Mononuclear cell (primary cell): ENCODE measurements around the gene ERBB3. TPM values are rescaled to one million over a fixed set of nuclear protein-coding genes. Genes with fewer than 3 reads are reported as not detected.
"Not testable (repeated sequence)": the region's sequence is repeated elsewhere in the genome, so short reads cannot be mapped to it uniquely, and the experiment has no call there.

Experiments
- H3K27me3 ChIP-seq: 2 replicates; pipeline ENCODE4 v1.6.0; 2011; ENCODE audit warnings: low read length, control low read depth; ENCODE audit not compliant: insufficient read depth
- H3K4me1 ChIP-seq: 2 replicates; pipeline ENCODE4 v1.5.1; 2011; ENCODE audit warnings: mild to moderate bottlenecking, low read length, control low read depth; ENCODE audit not compliant: insufficient read depth
- H3K4me3 ChIP-seq: 2 replicates; pipeline ENCODE4 v1.5.1; 2011; ENCODE audit warnings: mild to moderate bottlenecking, low read length, moderate library complexity
- H3K9me3 ChIP-seq: 2 replicates; pipeline ENCODE4 v1.5.1; 2011; ENCODE audit warnings: low read depth, mild to moderate bottlenecking, control low read depth, low read length
- total RNA-seq: library from RNA; depleted of rRNA; stranded (reverse); fragments of >200 nt; gene quantifications from one replicate; pipeline ENCODE4 v1.2.3, GENCODE V29; 2012

The ERBB3 gene
- 1.4 TPM for total RNA-seq

DNA sequence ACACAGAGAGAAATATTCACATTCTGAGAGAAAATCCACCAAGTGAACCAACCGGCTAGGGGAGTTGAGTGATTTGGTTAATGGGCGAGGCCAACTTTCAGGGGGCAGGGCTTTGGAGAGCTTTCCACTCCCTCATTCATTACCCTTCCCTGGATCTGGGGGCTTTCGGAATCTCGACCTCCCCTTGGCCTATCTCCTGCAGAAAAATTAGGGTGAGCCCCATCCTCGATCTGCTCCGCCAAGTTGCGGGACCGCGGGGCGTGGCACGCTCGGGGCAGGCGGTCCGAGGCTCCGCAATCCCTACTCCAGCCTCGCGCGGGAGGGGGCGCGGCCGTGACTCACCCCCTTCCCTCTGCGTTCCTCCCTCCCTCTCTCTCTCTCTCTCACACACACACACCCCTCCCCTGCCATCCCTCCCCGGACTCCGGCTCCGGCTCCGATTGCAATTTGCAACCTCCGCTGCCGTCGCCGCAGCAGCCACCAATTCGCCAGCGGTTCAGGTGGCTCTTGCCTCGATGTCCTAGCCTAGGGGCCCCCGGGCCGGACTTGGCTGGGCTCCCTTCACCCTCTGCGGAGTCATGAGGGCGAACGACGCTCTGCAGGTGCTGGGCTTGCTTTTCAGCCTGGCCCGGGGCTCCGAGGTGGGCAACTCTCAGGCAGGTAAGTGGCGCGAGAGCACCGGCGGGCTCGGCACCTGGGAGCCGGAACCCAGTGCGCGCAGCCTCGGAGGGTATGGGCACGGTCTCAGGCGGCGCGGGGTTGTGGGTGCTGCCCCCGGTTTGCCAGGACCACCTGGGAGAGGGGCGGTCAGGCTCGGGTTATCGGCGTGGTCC is at the start of gene ERBB3:
ERBB3 (plus strand) TSS at position 443 of the 833 bp plus-strand sequence; CDS start at position 579, 136 bp downstream.
- Histone ChIP-seq H3K9me3 (no peaks in the 10 kb centered on the region), H3K4me3 (peak within 1 kb of the TSS; percentile 45), H3K4me1 (peaks cover 21% of the 10 kb centered on the region), H3K27me3 (peaks cover 21% of the 10 kb centered on the region)

DNA sequence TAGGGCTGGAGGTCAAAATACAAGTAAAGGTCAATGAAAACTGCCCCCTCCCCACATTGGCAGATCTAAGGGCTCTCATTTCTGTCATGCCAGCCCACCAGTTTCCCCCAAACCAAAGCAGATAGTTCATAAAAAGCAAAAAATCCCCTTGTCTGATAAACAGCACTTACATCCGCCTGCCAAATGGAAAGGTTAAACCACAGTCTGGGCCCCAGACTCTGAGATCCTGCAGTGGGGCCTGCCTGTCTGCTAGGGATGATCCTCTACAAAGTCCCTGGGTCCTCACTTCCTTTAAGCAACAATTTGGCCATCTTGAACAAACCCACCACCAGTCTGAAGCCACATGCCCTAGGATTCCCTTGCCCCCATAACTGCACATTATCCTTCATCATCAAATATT is 48.0 kb upstream of the ERBB3 start:
- peaks cover 8% of the 10 kb centered on the region for H3K4me1 ChIP-seq
- no peaks in the 10 kb centered on the region for H3K27me3 ChIP-seq
- H3K9me3 ChIP-seq: no peaks in the 10 kb centered on the region
- H3K4me3 ChIP-seq: no peak overlapping the region

DNA sequence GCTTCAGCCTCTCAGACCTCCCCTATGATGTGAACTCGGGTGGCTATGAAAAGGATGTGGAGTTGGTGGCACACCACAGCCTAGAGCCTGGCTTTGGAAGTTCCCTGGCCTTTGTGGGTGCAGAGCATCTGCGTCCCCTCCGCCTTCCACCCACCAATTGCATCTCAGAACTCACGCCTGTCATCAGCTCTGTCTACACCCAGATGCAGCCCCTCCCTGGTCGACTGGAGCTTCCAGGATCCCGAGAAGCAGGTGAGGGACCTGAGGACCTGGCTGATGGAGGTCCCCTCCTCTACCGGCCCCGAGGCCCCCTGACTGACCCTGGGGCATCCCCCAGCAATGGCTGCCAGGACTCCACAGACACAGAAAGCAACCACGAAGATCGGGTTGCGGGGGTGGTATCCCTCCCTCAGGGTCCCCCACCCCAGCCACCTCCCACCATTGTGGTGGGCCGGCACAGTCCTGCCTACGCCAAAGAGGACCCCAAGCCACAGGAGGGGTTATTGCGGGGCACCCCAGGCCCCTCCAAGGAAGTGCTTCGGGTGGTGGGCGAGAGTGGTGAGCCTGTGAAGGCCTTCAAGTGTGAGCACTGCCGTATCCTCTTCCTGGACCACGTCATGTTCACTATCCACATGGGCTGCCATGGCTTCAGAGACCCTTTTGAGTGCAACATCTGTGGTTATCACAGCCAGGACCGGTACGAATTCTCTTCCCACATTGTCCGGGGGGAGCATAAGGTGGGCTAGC is 45.2 kb upstream of the ERBB3 start:
- H3K4me3 ChIP-seq: no peak overlapping the region
- H3K9me3 ChIP-seq: no peaks in the 10 kb centered on the region
- H3K4me1 ChIP-seq: peaks cover 8% of the 10 kb centered on the region
- no peaks in the 10 kb centered on the region for H3K27me3 ChIP-seq

DNA sequence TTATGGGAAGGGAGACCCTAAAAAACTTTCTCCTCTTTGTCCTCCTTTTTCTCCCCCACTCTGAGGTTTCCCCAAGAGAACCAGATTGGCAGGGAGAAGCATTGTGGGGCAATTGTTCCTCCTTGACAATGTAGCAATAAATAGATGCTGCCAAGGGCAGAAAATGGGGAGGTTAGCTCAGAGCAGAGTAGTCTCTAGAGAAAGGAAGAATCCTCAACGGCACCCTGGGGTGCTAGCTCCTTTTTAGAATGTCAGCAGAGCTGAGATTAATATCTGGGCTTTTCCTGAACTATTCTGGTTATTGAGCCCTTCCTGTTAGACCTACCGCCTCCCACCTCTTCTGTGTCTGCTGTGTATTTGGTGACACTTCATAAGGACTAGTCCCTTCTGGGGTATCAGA is 42.8 kb upstream of the ERBB3 start:
- Histone ChIP-seq H3K9me3 (no peaks in the 10 kb centered on the region), H3K4me3 (no peak overlapping the region), H3K27me3 (no peaks in the 10 kb centered on the region), H3K4me1 (peaks cover 11% of the 10 kb centered on the region)

DNA sequence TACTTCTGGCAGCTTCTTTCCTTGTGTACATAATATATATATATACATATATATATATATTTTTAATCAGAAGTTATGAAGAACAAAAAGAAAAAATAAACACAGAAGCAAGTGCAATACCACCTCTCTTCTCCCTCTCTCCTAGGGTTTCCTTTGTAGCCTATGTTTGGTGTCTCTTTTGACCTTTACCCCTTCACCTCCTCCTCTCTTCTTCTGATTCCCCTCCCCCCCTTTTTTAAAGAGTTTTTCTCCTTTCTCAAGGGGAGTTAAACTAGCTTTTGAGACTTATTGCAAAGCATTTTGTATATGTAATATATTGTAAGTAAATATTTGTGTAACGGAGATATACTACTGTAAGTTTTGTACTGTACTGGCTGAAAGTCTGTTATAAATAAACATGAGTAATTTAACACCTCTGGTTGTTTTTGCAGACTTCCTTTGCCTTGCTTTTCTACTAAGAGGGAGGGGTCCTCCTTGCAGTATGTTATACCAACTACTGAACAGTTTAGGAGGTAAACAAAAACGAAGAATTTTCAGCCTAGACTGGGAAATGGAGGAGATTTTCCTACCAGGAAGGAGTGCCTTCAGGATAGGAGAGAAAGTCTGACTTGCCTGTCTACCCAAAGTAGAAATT is 41.8 kb upstream of the ERBB3 start:
- Histone ChIP-seq H3K27me3 (no peaks in the 10 kb centered on the region), H3K4me1 (peaks cover 16% of the 10 kb centered on the region), H3K9me3 (no peaks in the 10 kb centered on the region), H3K4me3 (no peak overlapping the region)

DNA sequence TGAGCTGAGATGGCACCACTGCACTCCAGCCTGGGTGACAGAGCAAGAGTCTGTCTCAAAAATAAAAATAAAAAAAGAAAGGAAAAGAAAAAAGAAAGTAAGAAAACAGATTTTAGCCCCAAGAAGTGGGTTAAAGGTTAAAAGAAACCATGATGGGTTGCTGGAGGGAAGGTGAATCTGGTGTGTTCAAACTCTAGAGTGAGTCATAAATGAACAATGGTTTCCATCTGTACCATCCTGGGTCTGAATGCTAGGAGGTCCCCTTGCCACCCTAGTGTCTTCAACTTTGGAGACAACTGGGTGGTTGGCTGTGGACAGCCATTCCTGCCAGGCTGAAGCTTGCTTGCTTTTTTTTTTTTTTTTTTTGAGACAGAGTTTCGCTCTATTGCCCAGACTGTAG is 39.8 kb upstream of the ERBB3 start:
- Histone ChIP-seq H3K27me3 (no peaks in the 10 kb centered on the region), H3K4me3 (no peak overlapping the region), H3K9me3 (no peaks in the 10 kb centered on the region), H3K4me1 (peaks cover 21% of the 10 kb centered on the region)

DNA sequence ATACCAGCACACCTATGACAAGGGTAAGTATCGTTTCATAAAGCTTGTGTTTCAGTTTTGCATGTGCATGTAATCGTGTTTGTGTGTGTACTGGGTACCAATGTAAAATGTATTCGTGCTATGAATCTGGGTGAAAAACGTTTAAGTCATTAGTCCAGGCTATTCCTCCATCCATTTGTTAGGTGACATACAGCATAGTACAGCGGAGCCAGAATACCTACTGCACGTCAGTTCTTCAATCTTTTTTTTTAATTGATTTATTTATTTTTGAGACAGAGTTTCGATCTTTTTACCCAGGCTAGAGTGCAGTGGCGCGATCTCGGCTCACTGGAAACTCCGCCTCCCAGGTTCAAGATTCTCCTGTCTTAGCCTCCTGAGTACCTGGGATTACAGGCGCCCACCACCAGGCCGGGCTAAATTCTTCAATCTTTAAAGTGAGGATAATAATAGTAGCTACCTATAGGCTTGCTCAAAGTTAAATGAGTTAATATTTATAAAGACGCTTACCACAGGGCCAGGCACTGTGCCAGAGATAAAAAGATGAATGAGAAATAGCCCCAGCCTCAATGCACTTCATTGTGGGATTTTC is 38.9 kb upstream of the ERBB3 start:
- H3K4me3 ChIP-seq: peak overlapping the region; percentile 66
- H3K27me3 ChIP-seq: no peaks in the 10 kb centered on the region
- H3K9me3 ChIP-seq: no peaks in the 10 kb centered on the region
- H3K4me1 ChIP-seq: peaks cover 21% of the 10 kb centered on the region

DNA sequence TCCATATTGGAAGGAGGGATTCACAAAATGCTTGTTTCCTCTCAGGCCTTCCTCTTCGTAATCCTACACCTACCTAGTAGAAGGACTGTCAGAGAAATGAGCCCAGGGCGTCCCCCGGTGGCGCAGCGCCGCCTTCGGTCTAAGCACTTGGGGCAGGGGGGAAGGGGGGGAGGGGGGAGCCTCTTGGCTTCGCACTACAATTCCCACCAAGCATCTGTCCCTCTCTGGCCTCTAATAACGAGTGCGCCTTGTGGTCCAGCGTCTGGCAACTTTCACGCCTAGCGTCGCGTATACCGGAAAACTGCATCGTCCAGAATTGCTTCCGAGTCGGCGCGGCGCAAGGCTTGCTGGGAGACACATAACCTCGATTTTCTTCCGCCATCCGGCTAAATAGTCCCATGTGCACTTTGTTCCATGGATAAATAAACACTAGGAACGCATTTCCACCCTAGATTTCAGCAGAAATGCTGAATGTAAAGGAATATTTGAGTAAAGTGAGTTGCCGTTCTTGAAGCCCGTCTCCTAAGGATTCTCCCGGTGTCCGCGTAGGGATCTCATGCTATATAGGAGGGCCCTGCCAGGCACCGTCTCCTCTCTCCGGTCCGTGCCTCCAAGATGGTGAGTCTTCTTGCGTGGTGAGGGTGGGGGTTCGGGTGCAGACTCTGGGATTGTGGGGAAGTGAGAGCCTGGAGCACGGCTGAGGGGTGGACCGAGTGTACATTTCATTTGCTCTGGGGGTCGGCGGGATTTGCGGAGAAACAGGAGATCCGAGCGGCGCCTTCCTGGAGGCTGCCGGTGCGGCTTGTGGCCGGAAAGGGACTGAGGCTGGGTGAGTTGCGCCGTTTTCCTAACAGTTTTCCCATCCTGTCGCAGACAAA is 38.2 kb upstream of the ERBB3 start, which contains the start of gene RPS26:
RPS26 (plus strand) TSS at position 367 of the 878 bp plus-strand sequence; CDS start at position 616, 249 bp downstream.
- Histone ChIP-seq H3K4me1 (peaks cover 21% of the 10 kb centered on the region), H3K4me3 (peak within 1 kb of the TSS; percentile 66), H3K27me3 (no peaks in the 10 kb centered on the region), H3K9me3 (no peaks in the 10 kb centered on the region)

DNA sequence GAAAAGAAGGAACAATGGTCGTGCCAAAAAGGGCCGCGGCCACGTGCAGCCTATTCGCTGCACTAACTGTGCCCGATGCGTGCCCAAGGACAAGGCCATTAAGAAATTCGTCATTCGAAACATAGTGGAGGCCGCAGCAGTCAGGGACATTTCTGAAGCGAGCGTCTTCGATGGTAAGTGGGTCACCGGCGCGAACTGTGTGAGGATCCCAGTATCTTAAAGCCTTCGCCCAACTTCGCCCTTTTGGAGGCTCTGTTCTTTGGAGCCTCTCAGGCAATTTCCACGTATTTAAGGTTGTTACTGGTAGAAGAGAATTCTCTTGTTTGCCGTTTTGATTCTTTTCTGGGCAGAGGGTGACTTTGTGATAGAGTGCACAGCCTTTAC is 37.5 kb upstream of the ERBB3 start:
- H3K4me1 ChIP-seq: peaks cover 21% of the 10 kb centered on the region
- H3K9me3 ChIP-seq, H3K27me3 ChIP-seq: not testable (repeated sequence)
- H3K4me3 ChIP-seq: peak overlapping the region; percentile 66

DNA sequence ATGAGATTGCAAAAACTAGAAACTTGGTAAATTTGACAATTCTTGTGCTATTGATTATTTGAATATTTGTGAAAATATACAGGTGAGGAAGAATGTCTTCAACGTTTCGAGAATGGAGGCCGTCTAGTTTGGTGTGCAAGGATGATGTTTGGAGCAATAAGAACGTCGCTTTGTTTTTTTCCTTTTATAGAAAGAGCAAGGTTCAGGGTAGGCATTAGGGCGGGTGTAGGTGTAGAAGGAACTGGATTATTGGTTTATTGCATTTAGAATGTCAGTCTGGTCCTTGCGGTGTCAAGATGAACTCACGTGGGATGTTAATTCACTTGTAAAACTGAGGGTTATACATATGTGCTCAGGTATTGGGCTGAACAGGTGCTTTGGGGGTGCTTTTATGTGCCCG is 37.1 kb upstream of the ERBB3 start:
- no peaks in the 10 kb centered on the region for H3K27me3 ChIP-seq
- no peaks in the 10 kb centered on the region for H3K9me3 ChIP-seq
- peaks cover 21% of the 10 kb centered on the region for H3K4me1 ChIP-seq
- H3K4me3 ChIP-seq: peak overlapping the region; percentile 66

DNA sequence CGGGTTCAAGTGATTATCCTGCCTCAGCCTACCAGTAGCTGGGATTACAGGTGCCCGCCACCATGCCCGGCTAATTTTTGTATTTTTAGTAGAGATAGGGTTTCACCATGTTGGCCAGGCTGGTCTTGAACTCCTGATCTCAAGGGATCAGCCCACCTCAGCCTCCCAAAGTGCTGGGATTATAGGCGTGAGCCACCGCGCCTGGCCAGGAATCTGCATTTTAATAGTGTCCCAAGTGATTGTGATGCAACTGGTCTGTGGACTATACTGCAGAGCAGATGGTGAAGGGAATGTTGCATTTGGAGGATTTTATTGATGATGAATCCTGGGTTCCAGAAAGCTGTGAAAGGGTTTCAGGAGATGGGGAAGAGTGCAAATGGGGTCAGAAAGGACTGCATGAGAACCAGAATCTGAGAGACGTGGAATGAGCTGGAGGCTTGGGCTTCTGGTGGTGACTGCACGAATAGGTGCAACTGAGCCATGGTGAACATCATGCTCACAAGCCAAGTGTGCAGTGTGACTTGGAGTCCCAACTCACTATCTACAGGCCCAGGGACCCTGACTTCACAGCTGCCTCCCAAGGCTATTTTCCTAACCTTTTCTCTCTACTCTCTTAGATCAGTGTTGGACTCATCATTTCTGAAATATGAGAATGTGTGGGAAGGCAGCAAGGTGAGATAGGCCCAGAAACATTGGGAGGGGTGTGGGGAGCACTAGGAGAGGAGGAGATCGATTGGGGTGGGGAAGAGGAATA is 33.8 kb upstream of the ERBB3 start:
- no peaks in the 10 kb centered on the region for H3K27me3 ChIP-seq
- peaks cover 17% of the 10 kb centered on the region for H3K4me1 ChIP-seq
- H3K9me3 ChIP-seq: no peaks in the 10 kb centered on the region
- H3K4me3 ChIP-seq: no peak overlapping the region

DNA sequence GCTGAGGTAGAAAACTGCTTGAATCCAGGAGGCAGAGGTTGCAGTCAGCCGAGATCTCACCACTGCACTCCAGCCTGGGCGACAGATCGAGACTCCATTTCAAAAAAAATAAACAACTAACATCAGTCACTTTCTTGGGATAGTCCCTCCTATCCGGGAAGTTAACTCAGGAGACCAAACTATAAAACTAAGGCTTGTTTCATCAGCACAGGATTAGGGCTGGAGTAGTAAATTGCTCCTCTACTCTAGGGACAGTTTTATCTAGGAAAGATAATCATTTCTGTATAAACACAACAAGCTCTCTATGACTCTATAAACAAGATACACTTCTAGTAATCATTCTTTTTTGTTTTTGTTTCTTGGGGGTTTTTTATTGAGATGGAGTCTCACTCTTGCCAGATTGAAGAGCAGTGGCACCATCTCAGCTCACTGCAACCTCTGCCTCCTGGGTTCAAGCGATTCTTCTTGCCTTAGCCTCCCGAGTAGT is 26.5 kb upstream of the ERBB3 start:
- H3K4me3 ChIP-seq: no peak overlapping the region

DNA sequence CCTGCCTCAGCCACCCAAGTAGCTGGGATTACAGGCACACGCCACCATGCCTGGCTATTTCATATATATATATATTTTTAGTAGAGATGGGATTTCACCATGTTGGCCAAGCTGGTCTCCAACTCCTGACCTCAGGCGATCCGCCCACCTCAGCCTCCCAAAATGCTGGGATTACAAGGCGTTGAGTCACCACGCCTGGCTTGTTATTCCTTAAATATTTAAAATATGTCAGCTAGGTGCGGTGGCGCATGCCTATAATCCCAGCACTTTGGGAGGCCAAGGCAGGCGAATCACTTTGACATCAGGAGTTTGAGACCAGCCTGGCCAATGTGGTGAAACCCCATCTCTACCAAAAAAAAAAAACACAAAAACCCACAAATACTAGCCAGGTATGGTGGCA is 20.0 kb upstream of the ERBB3 start:
- H3K4me1 ChIP-seq, H3K9me3 ChIP-seq, H3K4me3 ChIP-seq, H3K27me3 ChIP-seq: not testable (repeated sequence)

More for the DNA sequence above, 26.5 kb upstream of the ERBB3 start:
- Histone ChIP-seq H3K4me1 (no peaks in the 10 kb centered on the region), H3K27me3 (no peaks in the 10 kb centered on the region), H3K9me3 (no peaks in the 10 kb centered on the region)
